Loucy (cell line): ENCODE measurements around the gene TMPRSS11B.
"Not testable (repeated sequence)": the region's sequence is repeated elsewhere in the genome, so short reads cannot be mapped to it uniquely, and the experiment has no call there.

Experiments used
- H2AFZ ChIP-seq: fragments of 200-600 bp; sonication (generic); 2 replicates; pipeline ENCODE4 v1.6.0; 2016; ENCODE audit warnings: antibody characterized with exemption, mild to moderate bottlenecking, low read length, moderate library complexity
- H3F3A ChIP-seq: fragments of 200-600 bp; 2 replicates; pipeline ENCODE4 v1.6.0; 2016; ENCODE audit warnings: antibody characterized with exemption, low read depth, mild to moderate bottlenecking
- H3K27me3 ChIP-seq: fragments of 200-600 bp; sonication (generic); 2 replicates; pipeline ENCODE4 v1.6.1; 2014; ENCODE audit warnings: low read length, mild to moderate bottlenecking; ENCODE audit not compliant: insufficient read depth, poor library complexity, severe bottlenecking
- H3K36me3 ChIP-seq: fragments of 200-600 bp; sonication (generic); 2 replicates; pipeline ENCODE4 v1.6.1; 2016; ENCODE audit warnings: low read length; ENCODE audit not compliant: insufficient read depth
- H3K4me1 ChIP-seq: fragments of 200-600 bp; sonication (generic); 2 replicates; pipeline ENCODE4 v1.5.1; 2014; ENCODE audit warnings: low read length, mild to moderate bottlenecking; ENCODE audit not compliant: insufficient read depth, poor library complexity, severe bottlenecking
- H3K4me2 ChIP-seq: fragments of 200-600 bp; sonication (generic); 2 replicates; pipeline ENCODE4 v1.6.0; 2014; ENCODE audit warnings: antibody characterized with exemption, low read length, low read depth, mild to moderate bottlenecking; ENCODE audit not compliant: poor library complexity, severe bottlenecking
- H3K4me3 ChIP-seq: fragments of 200-600 bp; sonication (generic); 2 replicates; pipeline ENCODE4 v1.5.1; 2014; ENCODE audit warnings: low read length, mild to moderate bottlenecking, mixed read lengths; ENCODE audit not compliant: poor library complexity, severe bottlenecking
- H3K79me2 ChIP-seq: fragments of 200-600 bp; sonication (generic); 2 replicates; pipeline ENCODE4 v1.6.1; 2014; ENCODE audit warnings: low read length; ENCODE audit not compliant: insufficient read depth
- H3K9ac ChIP-seq: fragments of 200-600 bp; sonication (generic); 2 replicates; pipeline ENCODE4 v1.6.0; 2014; ENCODE audit warnings: mild to moderate bottlenecking, low read depth, low read length, moderate library complexity; ENCODE audit not compliant: poor library complexity, severe bottlenecking
- H3K9me2 ChIP-seq: fragments of 200-600 bp; sonication (generic); replicated peaks from 2 replicates; pipeline ENCODE4 v1.6.1; 2016; ENCODE audit warnings: low read depth, low read length, mixed read lengths
- H3K9me3 ChIP-seq: fragments of 200-600 bp; sonication (generic); 2 replicates; pipeline ENCODE4 v1.6.1; 2014; ENCODE audit warnings: mild to moderate bottlenecking, antibody characterized with exemption, low read length, low read depth; ENCODE audit not compliant: insufficient read depth
- H4K20me1 ChIP-seq: fragments of 200-600 bp; sonication (generic); 2 replicates; pipeline ENCODE4 v1.6.0; 2014; ENCODE audit warnings: antibody characterized with exemption, low read length, mild to moderate bottlenecking; ENCODE audit not compliant: insufficient read depth, poor library complexity, severe bottlenecking
- EZH2phosphoT487 ChIP-seq: fragments of 200-600 bp; IDR thresholded peaks from 2 replicates; pipeline ENCODE4 v1.6.1; 2018; ENCODE audit warnings: antibody characterized with exemption, mild to moderate bottlenecking, moderate library complexity, borderline replicate concordance
- TF ChIP-seq, protein P1 (sequence below): fragments of 200-600 bp; sonication (generic); conservative IDR thresholded peaks from 2 replicates; pipeline ENCODE4 v1.5.1; 2014; ENCODE audit warnings: mild to moderate bottlenecking, antibody characterized with exemption, low read length

TMPRSS11B gene

DNA sequence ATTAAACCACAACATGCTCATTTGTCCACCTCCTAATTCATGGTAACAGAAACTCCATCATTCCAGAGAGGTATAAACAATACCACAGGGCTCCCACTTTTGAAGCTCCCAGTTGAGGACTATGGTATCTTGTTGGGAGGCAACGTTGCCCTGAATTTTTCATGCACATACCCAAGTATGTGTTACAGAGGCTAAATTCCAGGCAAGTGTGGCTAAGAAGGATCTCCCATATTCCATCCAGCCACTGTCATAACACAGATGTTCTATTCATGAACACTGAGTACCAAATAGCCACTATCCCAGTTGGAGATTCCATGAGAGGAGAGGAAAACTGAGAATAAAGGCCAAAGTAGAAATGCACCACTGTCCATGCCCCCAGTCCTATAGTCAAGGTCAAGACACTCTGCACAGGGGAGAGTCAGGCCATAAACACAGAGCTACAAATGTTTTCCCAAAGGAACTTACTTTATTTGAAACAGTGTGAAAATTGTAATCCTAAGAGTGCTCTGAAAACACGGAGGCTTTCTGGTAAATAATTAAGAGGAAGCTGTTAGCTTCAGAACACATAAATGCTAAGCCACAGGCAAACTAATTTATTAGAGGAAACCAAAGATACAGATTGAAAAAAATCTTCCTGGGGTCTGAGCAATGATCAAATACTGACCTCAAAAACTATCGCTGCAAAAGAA is 42.4 kb upstream of the TMPRSS11B start:
- H3K4me3 ChIP-seq, result no peak overlapping the region
- H3K9me3 ChIP-seq, result no peaks in the 10 kb centered on the region
- H3K4me2 ChIP-seq, result no peak overlapping the region
- no peaks in the 10 kb centered on the region for H3K79me2 ChIP-seq
- H3K36me3 ChIP-seq, result no peaks in the 10 kb centered on the region
- H3K9ac ChIP-seq, result no peak overlapping the region
- no peaks in the 10 kb centered on the region for H3K4me1 ChIP-seq
- H4K20me1 ChIP-seq, result no peaks in the 10 kb centered on the region
- H2AFZ ChIP-seq, result no peak overlapping the region
- H3K27me3 ChIP-seq, result no peaks in the 10 kb centered on the region
- TF ChIP-seq, protein P1, sequence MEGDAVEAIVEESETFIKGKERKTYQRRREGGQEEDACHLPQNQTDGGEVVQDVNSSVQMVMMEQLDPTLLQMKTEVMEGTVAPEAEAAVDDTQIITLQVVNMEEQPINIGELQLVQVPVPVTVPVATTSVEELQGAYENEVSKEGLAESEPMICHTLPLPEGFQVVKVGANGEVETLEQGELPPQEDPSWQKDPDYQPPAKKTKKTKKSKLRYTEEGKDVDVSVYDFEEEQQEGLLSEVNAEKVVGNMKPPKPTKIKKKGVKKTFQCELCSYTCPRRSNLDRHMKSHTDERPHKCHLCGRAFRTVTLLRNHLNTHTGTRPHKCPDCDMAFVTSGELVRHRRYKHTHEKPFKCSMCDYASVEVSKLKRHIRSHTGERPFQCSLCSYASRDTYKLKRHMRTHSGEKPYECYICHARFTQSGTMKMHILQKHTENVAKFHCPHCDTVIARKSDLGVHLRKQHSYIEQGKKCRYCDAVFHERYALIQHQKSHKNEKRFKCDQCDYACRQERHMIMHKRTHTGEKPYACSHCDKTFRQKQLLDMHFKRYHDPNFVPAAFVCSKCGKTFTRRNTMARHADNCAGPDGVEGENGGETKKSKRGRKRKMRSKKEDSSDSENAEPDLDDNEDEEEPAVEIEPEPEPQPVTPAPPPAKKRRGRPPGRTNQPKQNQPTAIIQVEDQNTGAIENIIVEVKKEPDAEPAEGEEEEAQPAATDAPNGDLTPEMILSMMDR, result no peak
- no peak for TF ChIP-seq EZH2phosphoT487
- no peaks in the 10 kb centered on the region for H3F3A ChIP-seq
- no peaks in the 10 kb centered on the region for H3K9me2 ChIP-seq

DNA sequence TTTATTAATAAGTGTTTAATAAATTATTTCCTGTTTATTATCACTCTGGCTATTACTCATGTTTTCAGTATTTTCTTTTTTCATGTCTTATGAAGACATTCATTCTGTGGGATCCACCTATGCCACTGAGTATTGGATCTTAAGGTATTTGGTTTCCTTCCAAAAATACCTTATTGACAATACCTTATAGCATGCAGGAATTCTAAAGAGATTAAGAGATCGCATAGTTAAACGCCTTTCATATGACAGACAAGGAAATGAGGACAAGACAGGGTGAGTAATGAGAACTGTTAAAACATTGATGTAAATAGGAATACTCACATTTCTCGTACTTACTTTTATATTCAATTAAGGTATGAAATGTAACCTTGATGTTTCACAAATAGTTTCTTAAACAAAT is 38.2 kb upstream of the TMPRSS11B start:
- H3K4me2 ChIP-seq, result no peak overlapping the region
- no peaks in the 10 kb centered on the region for H3K4me1 ChIP-seq
- H3K9me2 ChIP-seq, result no peaks in the 10 kb centered on the region
- no peak overlapping the region for H2AFZ ChIP-seq
- H3K36me3 ChIP-seq, result no peaks in the 10 kb centered on the region
- no peaks in the 10 kb centered on the region for H3K79me2 ChIP-seq
- no peaks in the 10 kb centered on the region for H3F3A ChIP-seq
- no peak overlapping the region for H3K4me3 ChIP-seq
- TF ChIP-seq, protein P1, result no peak
- TF ChIP-seq EZH2phosphoT487, result no peak
- no peaks in the 10 kb centered on the region for H3K9me3 ChIP-seq
- H3K27me3 ChIP-seq, result no peaks in the 10 kb centered on the region
- no peak overlapping the region for H3K9ac ChIP-seq
- no peaks in the 10 kb centered on the region for H4K20me1 ChIP-seq

DNA sequence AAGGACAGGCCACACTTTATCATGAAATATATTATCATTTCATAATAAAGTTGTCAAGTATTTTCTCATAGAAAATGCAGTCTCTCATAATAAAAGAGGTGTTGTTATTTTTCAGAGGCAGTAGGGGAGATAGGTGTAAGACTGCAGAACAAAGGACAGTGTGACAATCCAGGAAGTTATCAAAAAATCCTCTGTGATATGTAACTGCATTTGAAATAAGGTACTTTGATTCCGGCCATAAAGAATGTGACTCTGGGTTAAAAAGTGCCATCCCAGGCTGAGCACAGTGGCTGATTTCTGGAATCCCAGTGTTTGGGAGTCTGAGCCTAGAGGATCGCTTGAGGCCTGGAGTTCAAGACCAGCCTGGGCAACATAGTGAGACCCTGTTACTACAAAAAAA is 37.6 kb upstream of the TMPRSS11B start:
- Histone ChIP-seq H3K9me3 (no peaks in the 10 kb centered on the region), H3K9me2 (no peaks in the 10 kb centered on the region), H3K9ac (no peak overlapping the region), H3K36me3 (no peaks in the 10 kb centered on the region), H2AFZ (no peak overlapping the region), H3K79me2 (no peaks in the 10 kb centered on the region), H4K20me1 (no peaks in the 10 kb centered on the region), H3K4me2 (no peak overlapping the region), H3K4me3 (no peak overlapping the region), H3K27me3 (no peaks in the 10 kb centered on the region), H3F3A (no peaks in the 10 kb centered on the region), H3K4me1 (no peaks in the 10 kb centered on the region)
- TF ChIP-seq, protein P1, result no peak
- no peak for TF ChIP-seq EZH2phosphoT487

DNA sequence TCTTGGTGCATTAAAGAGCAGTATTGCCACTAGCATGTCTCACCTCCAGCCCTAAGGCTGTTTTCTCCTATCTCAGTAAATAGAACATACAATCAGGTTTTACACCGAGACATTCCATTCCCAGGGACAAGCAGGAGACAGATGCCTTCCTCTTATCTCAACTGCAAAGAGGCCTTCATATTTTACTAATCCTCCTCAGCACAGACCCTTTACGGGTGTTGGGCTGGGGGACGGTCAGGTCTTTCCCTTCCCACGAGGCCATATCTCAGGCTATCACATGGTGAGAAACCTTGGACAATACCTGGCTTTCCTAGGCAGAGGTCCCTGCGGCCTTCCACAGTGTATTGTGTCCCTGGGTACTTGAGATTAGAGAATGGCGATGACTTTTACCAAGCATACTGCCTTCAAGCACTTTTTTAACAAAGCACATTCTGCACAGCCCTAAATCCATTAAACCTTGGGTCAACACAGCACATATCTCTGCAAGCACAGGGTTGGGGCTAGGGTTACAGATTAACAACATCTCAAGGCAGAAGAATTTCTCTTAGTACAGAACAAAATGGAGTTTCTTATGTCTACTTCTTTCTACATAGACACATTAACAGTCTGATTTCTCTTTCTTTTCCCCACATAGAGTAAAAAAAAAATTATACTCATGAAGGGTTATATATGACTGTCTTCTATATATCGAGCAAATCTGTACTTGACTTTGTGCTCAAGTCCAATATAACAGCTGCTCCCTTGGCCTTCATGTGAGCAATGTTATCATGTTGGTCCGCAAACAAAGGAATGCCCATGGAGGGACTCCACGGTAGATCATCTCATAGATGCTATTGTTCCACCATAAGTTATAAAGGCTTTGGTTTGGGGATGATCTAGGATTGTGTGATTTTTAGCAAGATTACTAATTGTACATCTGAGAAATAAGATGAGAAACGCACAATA is 36.6 kb upstream of the TMPRSS11B start:
- H3K27me3 ChIP-seq, H4K20me1 ChIP-seq, H2AFZ ChIP-seq, H3F3A ChIP-seq, H3K79me2 ChIP-seq, H3K4me3 ChIP-seq, H3K9me3 ChIP-seq, H3K36me3 ChIP-seq, H3K9me2 ChIP-seq, H3K4me1 ChIP-seq, H3K9ac ChIP-seq, H3K4me2 ChIP-seq: not testable (repeated sequence)
